ENCODE results near the gene FEN1.

DNA sequence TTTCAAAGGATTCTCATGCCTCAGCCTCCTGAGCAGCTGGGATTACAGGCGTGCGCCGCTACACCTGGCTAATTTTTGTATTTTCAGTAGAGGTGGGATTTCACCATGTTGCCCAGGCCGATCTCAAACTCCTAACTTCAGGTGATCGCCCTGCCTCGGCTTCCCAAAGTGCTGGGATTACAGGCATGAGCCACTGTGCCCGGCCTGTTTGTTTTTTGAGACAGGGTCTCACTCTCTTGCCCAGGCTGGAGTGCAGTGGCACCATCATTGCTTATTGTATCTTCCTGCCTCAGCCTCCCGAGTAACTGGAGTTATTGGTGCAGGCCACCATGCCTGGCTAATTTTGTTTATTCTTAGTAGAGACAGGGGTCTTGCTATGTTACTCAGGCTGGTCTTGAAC is 43.5 kb downstream of the FEN1 start:
- no peak for TF ChIP-seq POLR2A (IDR thresholded peaks at IDR 0.05)
- TF ChIP-seq, protein P1, sequence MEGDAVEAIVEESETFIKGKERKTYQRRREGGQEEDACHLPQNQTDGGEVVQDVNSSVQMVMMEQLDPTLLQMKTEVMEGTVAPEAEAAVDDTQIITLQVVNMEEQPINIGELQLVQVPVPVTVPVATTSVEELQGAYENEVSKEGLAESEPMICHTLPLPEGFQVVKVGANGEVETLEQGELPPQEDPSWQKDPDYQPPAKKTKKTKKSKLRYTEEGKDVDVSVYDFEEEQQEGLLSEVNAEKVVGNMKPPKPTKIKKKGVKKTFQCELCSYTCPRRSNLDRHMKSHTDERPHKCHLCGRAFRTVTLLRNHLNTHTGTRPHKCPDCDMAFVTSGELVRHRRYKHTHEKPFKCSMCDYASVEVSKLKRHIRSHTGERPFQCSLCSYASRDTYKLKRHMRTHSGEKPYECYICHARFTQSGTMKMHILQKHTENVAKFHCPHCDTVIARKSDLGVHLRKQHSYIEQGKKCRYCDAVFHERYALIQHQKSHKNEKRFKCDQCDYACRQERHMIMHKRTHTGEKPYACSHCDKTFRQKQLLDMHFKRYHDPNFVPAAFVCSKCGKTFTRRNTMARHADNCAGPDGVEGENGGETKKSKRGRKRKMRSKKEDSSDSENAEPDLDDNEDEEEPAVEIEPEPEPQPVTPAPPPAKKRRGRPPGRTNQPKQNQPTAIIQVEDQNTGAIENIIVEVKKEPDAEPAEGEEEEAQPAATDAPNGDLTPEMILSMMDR (IDR thresholded peaks at IDR 0.05), result no peak
